ENCODE measurements around the gene SH3BGR.

- no peak for TF ChIP-seq CTCF (IDR thresholded peaks at IDR 0.05)
- TF ChIP-seq POLR2A (IDR thresholded peaks at IDR 0.05): no peak
These were observed 4.5 kb upstream of the SH3BGR start for GRCh38 chr21:39447264-39447663.

Measured in right lobe of liver (tissue), 4 donors.